ENCODE results near the gene EME2.

GRCh38 chr16:1789643-1790045 lies 17.0 kb downstream of the EME2 start:
- TF ChIP-seq YY1 (IDR thresholded peaks at IDR 0.05; ENCODE audit: insufficient read depth, insufficient read length): no peak
- TF ChIP-seq SUZ12 (IDR thresholded peaks at IDR 0.05; ENCODE audit: extremely low read depth, insufficient read depth, insufficient read length): no peak
- no peak for TF ChIP-seq ZNF274 (IDR thresholded peaks at IDR 0.05; ENCODE audit: low read depth, low read length)
